GM23248 (cell line): ENCODE measurements around the gene FGGY. TPM values are rescaled to one million over a fixed set of nuclear protein-coding genes. Genes with fewer than 3 reads are reported as not detected.
"Not testable (repeated sequence)": the region's sequence is repeated elsewhere in the genome, so short reads cannot be mapped to it uniquely, and the experiment has no call there.

ENCODE experiments used
- DNase-seq: peaks from one replicate; pipeline ENCODE4 v3.0.0-alpha.2; 2015
- H2AFZ ChIP-seq: fragments of 200-600 bp; sonication (generic); 2 replicates; pipeline ENCODE4 v1.6.1; 2016; ENCODE audit warnings: antibody characterized with exemption
- H3F3A ChIP-seq: fragments of 200-600 bp; sonication (generic); 2 replicates; pipeline ENCODE4 v1.6.1; 2016; ENCODE audit warnings: mild to moderate bottlenecking, antibody characterized with exemption, mixed run types; ENCODE audit not compliant: insufficient read depth
- H3K27ac ChIP-seq: fragments of 200-600 bp; sonication (generic); 2 replicates; pipeline ENCODE4 v1.5.1; 2016; ENCODE audit warnings: mild to moderate bottlenecking
- H3K27me3 ChIP-seq: fragments of 200-600 bp; sonication (generic); replicated peaks from 2 replicates; pipeline ENCODE4 v1.6.1; 2016; ENCODE audit warnings: mild to moderate bottlenecking; ENCODE audit not compliant: insufficient read depth
- H3K36me3 ChIP-seq: fragments of 200-600 bp; sonication (generic); 2 replicates; pipeline ENCODE4 v1.6.1; 2016; ENCODE audit warnings: low read depth, mild to moderate bottlenecking
- H3K4me1 ChIP-seq: fragments of 200-600 bp; sonication (generic); 2 replicates; pipeline ENCODE4 v1.6.1; 2016; ENCODE audit warnings: mild to moderate bottlenecking; ENCODE audit not compliant: insufficient read depth
- H3K4me2 ChIP-seq: fragments of 200-600 bp; sonication (generic); one replicate; pipeline ENCODE4 v1.6.1; 2016; ENCODE audit warnings: mild to moderate bottlenecking; ENCODE audit not compliant: unreplicated experiment
- H3K4me3 ChIP-seq: fragments of 200-600 bp; sonication (generic); 2 replicates; pipeline ENCODE4 v1.5.1; 2016; ENCODE audit warnings: mild to moderate bottlenecking
- H3K79me2 ChIP-seq: fragments of 200-600 bp; sonication (generic); 2 replicates; pipeline ENCODE4 v1.6.1; 2016; ENCODE audit warnings: mild to moderate bottlenecking; ENCODE audit not compliant: insufficient read depth
- H3K9ac ChIP-seq: fragments of 200-600 bp; sonication (generic); 2 replicates; pipeline ENCODE4 v1.6.1; 2016; ENCODE audit warnings: mild to moderate bottlenecking
- H3K9me2 ChIP-seq: fragments of 200-600 bp; sonication (generic); 2 replicates; pipeline ENCODE4 v1.6.1; 2016; ENCODE audit warnings: mixed run types, mild to moderate bottlenecking, moderate library complexity; ENCODE audit not compliant: insufficient read depth
- H3K9me3 ChIP-seq: fragments of 200-600 bp; sonication (generic); one replicate; pipeline ENCODE4 v1.6.1; 2017; ENCODE audit warnings: low read depth
- H4K20me1 ChIP-seq: fragments of 200-600 bp; sonication (generic); 2 replicates; pipeline ENCODE4 v1.6.0; 2016; ENCODE audit not compliant: insufficient read depth
- EZH2 ChIP-seq: fragments of 200-600 bp; sonication (generic); IDR thresholded peaks from 2 replicates; pipeline ENCODE4 v1.6.1; 2018; ENCODE audit warnings: antibody characterized with exemption, mild to moderate bottlenecking; ENCODE audit not compliant: insufficient read depth, poor library complexity, severe bottlenecking
- EZH2phosphoT487 ChIP-seq: fragments of 200-600 bp; sonication (generic); IDR thresholded peaks from 2 replicates; pipeline ENCODE4 v1.6.1; 2018; ENCODE audit warnings: antibody characterized with exemption, moderate library complexity, mild to moderate bottlenecking, low read depth; ENCODE audit not compliant: insufficient read depth
- WGBS, 2 experiments: methylation state at CpG; one replicate each; pipeline ENCODE4 v1.1.6; 2015 to 2017; ENCODE audit warnings: low lambda C conversion rate in 2 of 2, low coverage in 1 of 2; ENCODE audit errors: missing lambda C conversion rate in 2 of 2; 5-methylcytosine and 5-hydroxymethylcytosine counted together
- in situ Hi-C: fragments of 300-500 bp; cut with MboI; formaldehyde crosslinking; loops from 2 replicates; pipeline ENCODE4 v1.15.0; 2020
- polyA plus RNA-seq: library from polyadenylated mRNA; unstranded; fragments of >200 nt; fragmentation: Nextera tagmentation; extraction: Ambion mirVana; gene quantifications from 2 replicates; pipeline ENCODE4 v1.2.1, GENCODE V29; 2016
- total RNA-seq: library from RNA; depleted of rRNA; stranded (reverse); fragments of >200 nt; shearing (Covaris generic); gene quantifications from 2 replicates; pipeline ENCODE4 v1.2.3, GENCODE V29; 2014

FGGY gene
- total and polyA plus RNA-seq, 2 experiments from 2014 or later, result 12.8 to 16.9 TPM

GRCh38 chr1:59706303-59706599, 409.4 kb downstream of the FGGY start:
- in situ Hi-C loops, result no loop called here
- Histone ChIP-seq H3K27ac (peak overlapping the region; percentile 77), H3K4me2 (peak overlapping the region; percentile 47), H3K27me3 (no peaks in the 10 kb centered on the region), H3K9ac (peak overlapping the region; percentile 41), H4K20me1 (no peaks in the 10 kb centered on the region), H3K4me3 (no peak overlapping the region), H3K9me3 (no peaks in the 10 kb centered on the region), H3K9me2 (no peaks in the 10 kb centered on the region), H3F3A (peaks cover 44% of the 10 kb centered on the region), H3K4me1 (peaks cover 52% of the 10 kb centered on the region), H3K36me3 (no peaks in the 10 kb centered on the region), H3K79me2 (no peaks in the 10 kb centered on the region), H2AFZ (0 out of 2 replicates have a peak overlapping the region, but pooled peaks have one; percentile 4)
- no peak for DNase-seq
- TF ChIP-seq EZH2phosphoT487, result no peak
- TF ChIP-seq EZH2, result no peak

- peak overlapping the region; percentile 75 for H2AFZ ChIP-seq
- H3K9ac ChIP-seq, result peak overlapping the region; percentile 72
- H4K20me1 ChIP-seq, result no peaks in the 10 kb centered on the region
- no peaks in the 10 kb centered on the region for H3K9me3 ChIP-seq
- H3K9me2 ChIP-seq, result no peaks in the 10 kb centered on the region
- peak overlapping the region; percentile 47 for H3K4me2 ChIP-seq
- no peaks in the 10 kb centered on the region for H3K36me3 ChIP-seq
- H3K4me3 ChIP-seq, result no peak overlapping the region
- peak overlapping the region; percentile 77 for H3K27ac ChIP-seq
- H3K27me3 ChIP-seq, result no peaks in the 10 kb centered on the region
- DNase-seq, result peak; percentile 94
- 17 to 19% methylated on average over 7 of the region's 7 CpGs for WGBS, 2 experiments
- TF ChIP-seq EZH2phosphoT487 (no peak), EZH2 (no peak)
- H3F3A ChIP-seq, result peaks cover 38% of the 10 kb centered on the region
- peaks cover 48% of the 10 kb centered on the region for H3K4me1 ChIP-seq
- in situ Hi-C loops, result no loop called here
- no peaks in the 10 kb centered on the region for H3K79me2 ChIP-seq
These were observed 410.4 kb downstream of the FGGY start for GRCh38 chr1:59707178-59707791.

GRCh38 chr1:59709333-59709732, 412.4 kb downstream of the FGGY start:
- no peaks in the 10 kb centered on the region for H3K9me2 ChIP-seq
- H3K9ac ChIP-seq, result no peak overlapping the region
- TF ChIP-seq EZH2, result no peak
- TF ChIP-seq EZH2phosphoT487, result no peak
- no peak overlapping the region for H2AFZ ChIP-seq
- no peak overlapping the region for H3K4me2 ChIP-seq
- H3K36me3 ChIP-seq, result no peaks in the 10 kb centered on the region
- H4K20me1 ChIP-seq, result no peaks in the 10 kb centered on the region
- H3K9me3 ChIP-seq, result no peaks in the 10 kb centered on the region
- no peaks in the 10 kb centered on the region for H3K27me3 ChIP-seq
- peaks cover 36% of the 10 kb centered on the region for H3K4me1 ChIP-seq
- DNase-seq, result no peak
- peaks cover 28% of the 10 kb centered on the region for H3F3A ChIP-seq
- in situ Hi-C loops, result no loop called here
- H3K79me2 ChIP-seq, result no peaks in the 10 kb centered on the region
- H3K27ac ChIP-seq, result no peak overlapping the region
- 96 to 98% methylated on average over 3 of the region's 3 CpGs for whole genome bisulfite sequencing, 2 experiments
- H3K4me3 ChIP-seq, result no peak overlapping the region

- H3K9me3 ChIP-seq, H3K9ac ChIP-seq, H3K79me2 ChIP-seq, H3K36me3 ChIP-seq, H3K4me2 ChIP-seq, DNase-seq, H3K9me2 ChIP-seq, H3K27me3 ChIP-seq, H3K4me3 ChIP-seq, H2AFZ ChIP-seq, H3K27ac ChIP-seq, H4K20me1 ChIP-seq, in situ Hi-C loops: not testable (repeated sequence)
- H3F3A ChIP-seq, result peaks cover 12% of the 10 kb centered on the region
- WGBS, 2 experiments, result 95 to 100% methylated on average over 2 of the region's 2 CpGs
- peaks cover 21% of the 10 kb centered on the region for H3K4me1 ChIP-seq
These were observed 414.0 kb downstream of the FGGY start for GRCh38 chr1:59710920-59711319.

- TF ChIP-seq EZH2phosphoT487, result no peak
- TF ChIP-seq EZH2, result no peak
These were observed 417.3 kb downstream of the FGGY start for GRCh38 chr1:59714219-59714618.

More at GRCh38 chr1:59714219-59714618, 417.3 kb downstream of the FGGY start:
- Histone ChIP-seq H3K27ac (no peak overlapping the region), H3K4me1 (no peaks in the 10 kb centered on the region), H3K4me2 (no peak overlapping the region), H3K36me3 (no peaks in the 10 kb centered on the region), H3K9me3 (no peaks in the 10 kb centered on the region), H4K20me1 (no peaks in the 10 kb centered on the region), H3K27me3 (no peaks in the 10 kb centered on the region), H3K4me3 (no peak overlapping the region), H3K9me2 (no peaks in the 10 kb centered on the region), H2AFZ (no peak overlapping the region), H3F3A (no peaks in the 10 kb centered on the region), H3K79me2 (no peaks in the 10 kb centered on the region), H3K9ac (no peak overlapping the region)
- no peak for DNase-seq
- in situ Hi-C loops, result no loop called here
